Measurements from ENCODE around the gene ZMIZ1. TPM values are rescaled to one million over a fixed set of nuclear protein-coding genes. Genes with fewer than 3 reads are reported as not detected.
"Not testable (repeated sequence)": the region's sequence is repeated elsewhere in the genome, so short reads cannot be mapped to it uniquely, and the experiment has no call there.

The ZMIZ1 gene
- total and polyA plus RNA-seq, 2 donors (not counting 1 experiment from before 2014, with no cell fraction given), result 6.3 to 30.6 TPM

DNA sequence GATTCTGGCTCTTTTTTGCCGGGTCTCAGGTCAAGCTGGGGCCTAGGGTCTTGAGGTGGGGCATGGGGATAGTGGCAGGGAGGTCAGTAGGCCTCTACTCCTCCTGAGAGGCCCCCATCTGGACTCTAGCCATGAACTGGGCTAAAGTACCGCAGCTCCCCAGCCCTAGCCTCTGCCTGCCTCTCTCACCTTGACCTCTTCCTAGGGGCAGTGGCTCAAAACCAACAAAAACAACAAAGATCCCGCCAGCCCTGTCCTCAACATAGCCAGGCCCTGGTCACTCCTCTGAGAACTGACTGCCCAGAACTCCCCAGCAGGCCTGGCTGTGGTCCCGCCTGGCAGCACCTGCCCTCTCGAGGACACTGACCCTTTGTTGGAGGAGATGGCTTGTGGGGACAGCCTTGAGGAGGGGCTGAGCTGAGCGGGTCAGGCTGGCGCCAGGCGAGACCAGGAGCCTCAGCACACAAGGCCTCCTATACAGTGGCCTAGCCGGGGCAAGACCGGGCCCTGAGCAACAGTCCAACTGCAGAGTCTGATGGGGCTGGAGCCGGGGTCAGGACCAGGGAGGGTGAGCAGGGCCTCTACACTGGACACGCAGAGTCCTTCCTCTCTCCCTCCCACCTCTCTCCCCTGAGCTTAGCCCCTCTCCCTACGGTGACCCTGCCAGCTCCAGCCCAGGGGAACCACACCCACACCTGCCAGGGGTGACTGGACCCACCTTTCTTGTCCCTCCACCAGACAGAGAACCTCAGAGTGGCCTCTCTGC lies 266.9 kb downstream of the ZMIZ1 start:
- TF ChIP-seq, protein P1, sequence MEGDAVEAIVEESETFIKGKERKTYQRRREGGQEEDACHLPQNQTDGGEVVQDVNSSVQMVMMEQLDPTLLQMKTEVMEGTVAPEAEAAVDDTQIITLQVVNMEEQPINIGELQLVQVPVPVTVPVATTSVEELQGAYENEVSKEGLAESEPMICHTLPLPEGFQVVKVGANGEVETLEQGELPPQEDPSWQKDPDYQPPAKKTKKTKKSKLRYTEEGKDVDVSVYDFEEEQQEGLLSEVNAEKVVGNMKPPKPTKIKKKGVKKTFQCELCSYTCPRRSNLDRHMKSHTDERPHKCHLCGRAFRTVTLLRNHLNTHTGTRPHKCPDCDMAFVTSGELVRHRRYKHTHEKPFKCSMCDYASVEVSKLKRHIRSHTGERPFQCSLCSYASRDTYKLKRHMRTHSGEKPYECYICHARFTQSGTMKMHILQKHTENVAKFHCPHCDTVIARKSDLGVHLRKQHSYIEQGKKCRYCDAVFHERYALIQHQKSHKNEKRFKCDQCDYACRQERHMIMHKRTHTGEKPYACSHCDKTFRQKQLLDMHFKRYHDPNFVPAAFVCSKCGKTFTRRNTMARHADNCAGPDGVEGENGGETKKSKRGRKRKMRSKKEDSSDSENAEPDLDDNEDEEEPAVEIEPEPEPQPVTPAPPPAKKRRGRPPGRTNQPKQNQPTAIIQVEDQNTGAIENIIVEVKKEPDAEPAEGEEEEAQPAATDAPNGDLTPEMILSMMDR (conservative IDR thresholded peaks at IDR 0.05 in 1 of 2, IDR thresholded peaks at IDR 0.05 in 1 of 2; ENCODE audit: low read depth in 1 of 2, low read length in 2 of 2), result no peak
- TF ChIP-seq EZH2 (IDR thresholded peaks at IDR 0.05; ENCODE audit: low read length, missing control alignments), result no peak
- no peaks in the 10 kb centered on the region for H3K79me2 ChIP-seq (ENCODE audit: control insufficient read depth, insufficient read depth, low read length)
- no peaks in the 10 kb centered on the region for H3K27me3 ChIP-seq (ENCODE audit: control insufficient read depth, insufficient read depth, low read length)
- H3K9me3 ChIP-seq (ENCODE audit: control insufficient read depth, insufficient read depth, low read depth, low read length), result no peaks in the 10 kb centered on the region
- H3K4me3 ChIP-seq (replicated peaks in 1 of 4; ENCODE audit: control extremely low read depth in 1 of 4, insufficient read depth in 1 of 4, low read depth in 3 of 4, low read length in 4 of 4), result no peak overlapping the region
- DNase-seq (ENCODE audit: low read depth in 2 of 2), result no peak
- no peak overlapping the region for H3K27ac ChIP-seq (ENCODE audit: insufficient read depth, low read length)
- H4K20me1 ChIP-seq (ENCODE audit: control insufficient read depth, extremely low read depth, insufficient read depth, low read length), result no peaks in the 10 kb centered on the region
- H3K4me1 ChIP-seq (ENCODE audit: control insufficient read depth, extremely low read depth, insufficient read depth, low read length), result peaks cover 2% of the 10 kb centered on the region
- no peaks in the 10 kb centered on the region for H3K36me3 ChIP-seq (ENCODE audit: control insufficient read depth, insufficient read depth, low read length)
- H3K4me2 ChIP-seq (ENCODE audit: extremely low read depth, insufficient read depth, low read length), result no peak overlapping the region
- H3K9ac ChIP-seq (ENCODE audit: insufficient read depth, low read length), result no peak overlapping the region
- H2AFZ ChIP-seq (ENCODE audit: low read length), result no peak overlapping the region

- Histone ChIP-seq H3K27me3 (ENCODE audit: control insufficient read depth, insufficient read depth, low read length) (no peaks in the 10 kb centered on the region), H3K36me3 (ENCODE audit: control insufficient read depth, insufficient read depth, low read length) (no peaks in the 10 kb centered on the region), H2AFZ (ENCODE audit: low read length) (no peak overlapping the region), H3K27ac (ENCODE audit: insufficient read depth, low read length) (no peak overlapping the region), H3K4me1 (ENCODE audit: control insufficient read depth, extremely low read depth, insufficient read depth, low read length) (peaks cover 2% of the 10 kb centered on the region), H3K4me3 (replicated peaks in 1 of 4; ENCODE audit: control extremely low read depth in 1 of 4, insufficient read depth in 1 of 4, low read depth in 3 of 4, low read length in 4 of 4) (no peak overlapping the region), H3K4me2 (ENCODE audit: extremely low read depth, insufficient read depth, low read length) (no peak overlapping the region), H4K20me1 (ENCODE audit: control insufficient read depth, extremely low read depth, insufficient read depth, low read length) (no peaks in the 10 kb centered on the region), H3K9me3 (ENCODE audit: control insufficient read depth, insufficient read depth, low read depth, low read length) (no peaks in the 10 kb centered on the region), H3K79me2 (ENCODE audit: control insufficient read depth, insufficient read depth, low read length) (no peaks in the 10 kb centered on the region), H3K9ac (ENCODE audit: insufficient read depth, low read length) (no peak overlapping the region)
- DNase-seq (ENCODE audit: low read depth in 2 of 2), result no peak
- TF ChIP-seq, protein P1 (conservative IDR thresholded peaks at IDR 0.05 in 1 of 2, IDR thresholded peaks at IDR 0.05 in 1 of 2; ENCODE audit: low read depth in 1 of 2, low read length in 2 of 2), result no peak
- TF ChIP-seq EZH2 (IDR thresholded peaks at IDR 0.05; ENCODE audit: low read length, missing control alignments), result no peak
Measured at GRCh38 chr10:79336276-79336675, 267.5 kb downstream of the ZMIZ1 start.

GRCh38 chr10:79336739-79337138 lies 268.0 kb downstream of the ZMIZ1 start:
- Histone ChIP-seq H3K9ac (ENCODE audit: insufficient read depth, low read length) (no peak overlapping the region), H3K27me3 (ENCODE audit: control insufficient read depth, insufficient read depth, low read length) (no peaks in the 10 kb centered on the region), H3K4me1 (ENCODE audit: control insufficient read depth, extremely low read depth, insufficient read depth, low read length) (peaks cover 2% of the 10 kb centered on the region), H2AFZ (ENCODE audit: low read length) (no peak overlapping the region), H3K9me3 (ENCODE audit: control insufficient read depth, insufficient read depth, low read depth, low read length) (no peaks in the 10 kb centered on the region), H3K4me3 (replicated peaks in 1 of 4; ENCODE audit: control extremely low read depth in 1 of 4, insufficient read depth in 1 of 4, low read depth in 3 of 4, low read length in 4 of 4) (no peak overlapping the region), H4K20me1 (ENCODE audit: control insufficient read depth, extremely low read depth, insufficient read depth, low read length) (no peaks in the 10 kb centered on the region), H3K27ac (ENCODE audit: insufficient read depth, low read length) (no peak overlapping the region), H3K4me2 (ENCODE audit: extremely low read depth, insufficient read depth, low read length) (no peak overlapping the region), H3K36me3 (ENCODE audit: control insufficient read depth, insufficient read depth, low read length) (no peaks in the 10 kb centered on the region), H3K79me2 (ENCODE audit: control insufficient read depth, insufficient read depth, low read length) (no peaks in the 10 kb centered on the region)
- DNase-seq (ENCODE audit: low read depth in 2 of 2), result no peak
- no peak for TF ChIP-seq EZH2 (IDR thresholded peaks at IDR 0.05; ENCODE audit: low read length, missing control alignments)
- TF ChIP-seq, protein P1 (conservative IDR thresholded peaks at IDR 0.05 in 1 of 2, IDR thresholded peaks at IDR 0.05 in 1 of 2; ENCODE audit: low read depth in 1 of 2, low read length in 2 of 2), result no peak

DNA sequence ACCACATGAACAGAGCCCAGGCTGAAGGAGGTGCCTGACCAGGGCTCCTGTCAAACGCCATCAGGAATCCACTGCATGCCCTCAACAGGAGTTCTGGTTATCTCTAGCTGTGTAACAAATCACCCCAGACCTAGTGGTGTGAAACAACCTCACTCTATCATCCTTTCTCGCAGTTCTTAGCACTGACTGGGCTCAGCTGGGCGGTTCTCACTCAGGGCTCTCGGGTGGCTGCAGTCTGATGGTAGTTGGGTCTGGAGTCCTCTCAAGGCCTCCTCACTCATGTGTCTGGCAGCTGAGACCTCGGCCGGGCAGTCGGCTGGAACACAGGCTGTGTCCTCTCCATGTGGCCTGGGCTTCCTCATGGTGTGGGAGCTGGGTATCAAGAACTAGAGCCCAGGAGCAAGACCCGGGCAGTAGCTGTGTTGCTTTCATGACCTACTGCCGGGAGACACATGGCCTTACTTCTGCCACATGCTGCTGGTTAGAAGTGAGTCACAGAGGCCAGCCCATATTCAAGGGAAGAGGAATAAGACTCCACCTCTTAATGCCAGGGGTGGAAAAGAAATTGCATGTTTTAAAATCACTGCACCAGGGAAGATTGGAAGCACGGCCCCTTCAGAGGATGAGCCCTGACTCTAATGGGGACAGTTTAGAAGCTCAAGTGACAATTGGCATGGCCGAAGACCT lies 269.2 kb downstream of the ZMIZ1 start:
- not testable (repeated sequence) for H3K4me3 ChIP-seq (replicated peaks in 1 of 4; ENCODE audit: control extremely low read depth in 1 of 4, insufficient read depth in 1 of 4, low read depth in 3 of 4, low read length in 4 of 4); H3K4me1 ChIP-seq (ENCODE audit: control insufficient read depth, extremely low read depth, insufficient read depth, low read length); H3K36me3 ChIP-seq (ENCODE audit: control insufficient read depth, insufficient read depth, low read length); H2AFZ ChIP-seq (ENCODE audit: low read length); H4K20me1 ChIP-seq (ENCODE audit: control insufficient read depth, extremely low read depth, insufficient read depth, low read length); H3K27me3 ChIP-seq (ENCODE audit: control insufficient read depth, insufficient read depth, low read length); H3K9me3 ChIP-seq (ENCODE audit: control insufficient read depth, insufficient read depth, low read depth, low read length); H3K9ac ChIP-seq (ENCODE audit: insufficient read depth, low read length); H3K4me2 ChIP-seq (ENCODE audit: extremely low read depth, insufficient read depth, low read length); H3K27ac ChIP-seq (ENCODE audit: insufficient read depth, low read length); H3K79me2 ChIP-seq (ENCODE audit: control insufficient read depth, insufficient read depth, low read length); DNase-seq (ENCODE audit: low read depth in 2 of 2)

Measured in fibroblast of lung (primary cell).